GM21423 (cell line): ENCODE data around the gene KIFAP3.

ENCODE experiments used
- ATAC-seq: cut with Tn5 transposase; IDR thresholded peaks from one replicate; pipeline ENCODE4 v1.9.1; 2021; ENCODE audit warnings: mild to moderate bottlenecking, moderate library complexity; ENCODE audit not compliant: unreplicated experiment

The KIFAP3 gene

DNA sequence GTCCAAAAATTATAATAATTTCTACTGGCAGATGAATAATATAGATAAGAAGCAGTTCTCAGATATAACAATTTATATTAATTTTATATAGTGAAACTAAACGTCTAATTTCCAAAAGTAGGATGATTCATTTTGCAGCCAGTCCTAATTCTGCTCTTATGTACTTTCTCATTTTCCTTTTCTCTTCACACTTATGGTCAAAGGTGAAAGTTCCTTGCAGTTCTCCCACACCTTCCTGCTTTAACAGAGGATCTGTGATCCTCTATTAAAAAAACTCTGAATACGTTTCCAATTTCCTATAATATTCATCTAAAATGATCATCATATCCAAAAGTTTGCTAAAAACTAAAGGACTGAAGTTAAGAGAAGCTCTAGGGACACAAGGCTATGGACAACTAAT, 78.5 kb downstream of the KIFAP3 start:
- no peak for ATAC-seq

DNA sequence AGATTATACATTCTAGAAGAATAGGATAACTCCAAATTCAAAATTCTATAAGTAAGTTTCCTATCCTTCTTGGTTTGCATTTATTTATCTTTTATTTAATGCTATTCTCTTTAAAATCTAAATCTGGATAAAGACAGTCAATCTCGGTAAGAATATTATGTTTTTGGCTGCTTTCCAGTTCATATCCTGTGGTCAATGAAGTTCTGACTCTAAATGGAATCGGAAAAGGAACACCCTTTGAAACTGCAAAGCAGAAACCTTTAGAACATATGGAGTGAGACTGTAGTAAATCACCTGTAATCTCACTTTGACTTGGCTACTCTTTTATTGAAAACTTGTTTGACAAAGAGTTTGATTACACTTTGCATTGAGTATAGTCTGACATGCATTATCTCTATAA, 85.2 kb downstream of the KIFAP3 start:
- no peak for ATAC-seq

DNA sequence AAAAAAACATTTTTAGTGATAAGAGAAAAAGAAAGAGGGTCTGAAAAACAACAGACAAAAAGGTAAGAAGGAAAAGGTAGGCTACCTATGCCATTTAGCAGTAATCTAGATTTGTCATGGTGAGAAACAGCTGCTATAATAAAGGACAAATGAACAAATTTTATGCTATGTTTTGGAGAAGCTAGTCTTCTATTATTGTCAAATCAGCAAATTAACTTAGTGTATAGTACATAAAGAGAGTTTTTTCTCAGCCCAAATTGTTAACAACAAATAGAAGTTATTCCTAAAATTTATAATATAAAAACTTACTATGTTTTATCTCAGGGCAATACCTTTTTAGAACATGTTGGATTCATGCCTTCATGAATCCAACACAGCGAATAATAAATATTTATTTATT, 88.7 kb downstream of the KIFAP3 start:
- no peak for ATAC-seq

DNA sequence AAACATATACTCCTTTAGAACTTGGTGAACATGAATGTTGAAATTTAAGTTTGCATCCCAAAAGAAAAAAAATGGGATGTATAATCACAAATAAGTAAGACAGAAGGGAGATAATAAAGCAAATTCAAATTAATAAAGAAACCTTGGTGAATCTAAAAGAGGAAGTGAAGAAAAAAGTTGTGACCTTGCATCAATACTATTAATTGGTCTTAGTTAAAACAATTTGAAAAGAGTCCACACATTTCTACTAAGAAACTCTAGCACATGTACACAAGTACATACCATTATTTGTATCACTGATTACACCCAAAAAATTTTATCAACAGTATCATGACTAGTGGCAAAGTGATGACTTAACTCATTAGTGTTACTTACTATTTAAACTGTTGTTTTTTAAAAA, 100.4 kb downstream of the KIFAP3 start:
- no peak for ATAC-seq

DNA sequence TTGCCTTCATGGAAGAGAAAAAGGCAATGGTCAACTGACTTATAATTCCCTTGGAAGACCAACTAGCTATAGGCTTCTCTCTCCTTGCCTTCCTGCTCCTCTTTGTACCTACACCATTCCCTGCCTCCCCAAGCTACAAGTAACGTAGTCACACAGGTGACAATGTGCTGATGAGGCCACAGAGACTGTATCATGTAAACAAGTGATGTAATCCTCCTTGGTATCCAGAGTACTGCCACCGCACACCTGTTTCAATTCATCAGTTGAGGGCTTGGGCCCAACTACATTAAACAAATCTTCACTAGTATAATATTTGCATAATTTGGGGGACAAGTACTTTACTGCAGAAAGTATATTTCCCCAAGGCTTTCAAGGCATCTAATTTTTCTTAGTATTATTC, 104.4 kb downstream of the KIFAP3 start:
- no peak for ATAC-seq

DNA sequence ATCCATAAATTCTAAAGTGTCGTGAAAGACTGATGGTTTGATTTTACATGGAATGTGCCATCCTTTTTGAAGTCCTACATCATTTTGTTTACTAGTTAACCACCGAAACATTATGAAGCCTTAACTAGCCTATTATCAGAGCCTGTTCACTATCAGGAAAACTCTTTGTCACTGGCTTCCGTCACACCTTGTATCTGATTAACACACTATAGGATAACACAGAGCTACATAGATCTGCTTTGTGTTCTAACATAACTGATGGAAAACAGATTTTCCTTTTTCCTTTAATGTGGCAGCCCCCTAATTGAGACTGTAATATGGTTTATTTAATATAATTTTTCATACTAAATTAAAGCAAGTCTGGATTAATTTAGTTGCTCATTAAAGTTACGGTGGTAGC, 106.3 kb downstream of the KIFAP3 start:
- ATAC-seq, result no peak

DNA sequence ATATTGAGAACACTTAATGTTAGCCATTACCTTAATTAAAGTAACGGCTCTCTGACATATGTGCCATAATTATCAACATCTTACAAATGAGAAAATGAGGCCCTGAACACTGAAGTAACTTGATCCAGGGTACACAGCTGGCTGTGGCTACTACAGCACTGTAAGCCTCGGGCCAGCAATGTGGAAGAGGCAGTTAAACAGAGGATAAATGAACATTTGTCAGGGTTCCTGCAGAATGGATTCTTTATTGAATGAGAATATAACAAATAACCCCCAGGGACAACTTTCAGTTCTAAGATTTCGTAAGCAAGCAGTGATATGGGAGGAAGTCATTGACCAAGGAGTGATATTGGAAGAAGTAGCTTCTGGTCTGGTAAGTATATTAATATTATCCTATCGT, 110.3 kb downstream of the KIFAP3 start:
- ATAC-seq, result no peak

DNA sequence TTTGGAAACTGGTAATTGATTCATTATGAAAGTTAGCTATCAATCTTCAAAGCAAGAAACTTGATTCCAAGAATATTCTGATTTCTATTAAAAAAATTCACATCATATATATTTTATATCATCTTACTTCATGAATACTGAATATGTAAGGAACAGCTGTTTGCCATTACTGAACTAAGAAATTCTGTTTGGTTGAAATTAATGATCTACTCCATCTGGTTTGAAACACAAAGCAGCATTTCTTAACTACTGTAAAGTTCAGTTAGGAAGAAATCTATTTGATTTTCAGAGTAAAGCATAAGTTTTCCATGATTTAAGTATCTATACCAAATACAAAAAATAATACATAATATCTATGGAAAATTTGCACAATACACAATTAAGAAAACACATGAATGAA, 114.8 kb downstream of the KIFAP3 start:
- ATAC-seq, result no peak

DNA sequence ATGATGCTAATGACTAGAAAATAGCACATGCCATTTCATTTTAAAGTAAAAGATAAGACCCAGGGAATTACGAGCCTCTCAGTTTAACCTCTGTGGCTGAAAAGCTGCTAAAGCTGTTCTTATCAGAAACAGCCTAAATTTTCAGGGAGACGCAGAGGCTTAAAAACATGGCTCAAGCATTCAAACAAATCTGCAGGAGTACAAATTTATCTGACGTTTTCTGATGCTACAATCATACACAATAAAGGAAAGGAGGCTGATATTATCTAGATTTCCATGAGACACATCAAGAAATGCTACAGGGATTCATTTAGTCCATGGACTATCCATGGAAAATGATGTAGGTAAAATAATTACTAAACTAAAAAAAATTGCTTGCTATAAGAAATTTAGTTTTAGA, 115.5 kb downstream of the KIFAP3 start:
- ATAC-seq, result no peak

DNA sequence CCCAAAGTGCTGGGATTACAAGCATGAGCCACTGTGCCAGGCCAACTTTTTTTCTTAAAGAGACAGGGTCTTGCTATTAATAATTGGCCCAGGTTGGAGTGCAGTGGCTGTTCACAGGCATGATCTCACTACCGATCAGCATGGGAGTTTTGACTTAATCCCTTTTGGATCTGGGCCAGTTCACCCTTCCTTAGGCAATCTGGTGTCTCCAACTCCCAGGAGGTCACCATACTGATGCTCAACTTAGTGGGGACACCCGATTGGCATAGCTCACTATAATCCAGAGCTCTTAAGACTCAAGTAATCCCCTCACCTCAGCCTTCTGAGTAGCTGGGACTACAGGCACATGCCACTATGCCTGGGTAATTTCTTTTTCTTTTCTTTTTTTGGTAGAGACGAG, 116.6 kb downstream of the KIFAP3 start:
- ATAC-seq, result no peak

DNA sequence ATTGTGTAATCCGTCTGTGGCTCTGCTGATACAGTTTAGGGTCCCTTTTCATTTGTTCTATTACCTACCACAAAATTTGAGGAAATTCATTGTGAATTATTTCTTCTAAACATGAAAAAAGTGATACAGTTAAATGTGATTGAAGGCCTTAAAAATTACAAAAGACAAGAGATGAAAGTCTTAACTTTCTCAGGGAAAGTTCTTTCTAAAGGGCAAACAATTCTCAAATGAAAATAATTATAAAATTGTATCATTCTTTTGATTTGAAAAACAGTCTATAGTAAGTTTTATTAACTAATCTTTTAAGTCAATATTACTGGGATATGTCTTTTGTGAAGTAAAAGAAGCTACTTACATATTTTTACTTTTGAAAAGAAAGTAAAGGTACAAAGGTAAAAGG, 123.4 kb downstream of the KIFAP3 start:
- no peak for ATAC-seq

DNA sequence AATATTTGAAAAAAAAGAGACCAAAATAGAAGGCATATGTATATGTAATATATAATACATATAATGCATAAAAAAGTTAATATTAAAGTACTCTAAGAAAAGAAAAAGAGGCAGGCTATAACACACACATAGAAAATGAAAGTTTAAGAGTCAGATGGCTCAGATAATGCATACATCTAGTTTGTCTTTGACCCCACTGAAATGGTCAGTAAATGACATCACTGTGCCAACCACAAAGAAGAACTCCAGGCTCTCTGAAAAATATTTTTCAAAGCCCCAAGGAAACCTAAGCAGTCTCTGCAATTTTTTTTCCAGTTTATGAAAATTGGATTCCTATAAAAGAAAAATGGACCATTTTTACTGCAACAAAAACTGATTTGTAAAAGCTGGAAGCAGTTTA, 125.4 kb downstream of the KIFAP3 start:
- ATAC-seq, result no peak

DNA sequence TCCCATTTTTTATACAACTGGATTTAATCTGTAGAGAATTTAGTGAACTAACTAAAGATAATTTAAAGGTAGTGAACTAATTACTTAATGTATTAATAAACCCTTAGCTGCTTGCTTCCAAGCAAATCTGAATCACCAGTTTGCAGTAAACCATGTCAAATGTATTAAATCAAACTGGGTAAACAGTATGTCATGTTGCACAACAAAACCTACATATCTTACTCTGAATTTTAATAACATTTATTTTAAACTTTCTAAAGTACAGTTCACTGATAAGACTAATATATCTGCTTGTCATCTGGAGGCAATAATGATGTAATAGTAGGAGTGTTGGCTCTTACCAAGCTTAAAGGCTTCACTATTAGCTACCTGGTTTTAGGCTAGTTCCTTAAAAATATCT, 128.3 kb downstream of the KIFAP3 start:
- no peak for ATAC-seq

DNA sequence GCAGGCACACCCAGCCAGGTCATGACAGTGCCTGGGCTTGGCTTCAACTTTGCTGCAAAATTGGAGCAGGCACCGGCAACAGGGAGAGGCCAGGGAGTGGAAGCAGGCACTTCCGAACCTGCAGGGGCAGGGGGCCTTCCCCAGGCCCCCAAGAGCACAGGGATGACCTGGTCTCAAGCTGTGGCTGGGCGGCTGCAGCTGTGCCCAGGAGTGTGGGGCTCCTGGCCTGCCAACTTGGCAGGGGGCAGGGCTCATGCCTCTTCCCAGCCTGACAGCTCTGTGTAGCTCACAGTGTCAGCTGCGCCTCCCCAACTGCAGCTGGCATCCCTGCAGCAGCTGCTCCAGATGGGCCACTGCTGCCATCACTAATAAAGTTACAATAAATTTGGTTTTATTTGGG, 129.3 kb downstream of the KIFAP3 start:
- ATAC-seq, result no peak

DNA sequence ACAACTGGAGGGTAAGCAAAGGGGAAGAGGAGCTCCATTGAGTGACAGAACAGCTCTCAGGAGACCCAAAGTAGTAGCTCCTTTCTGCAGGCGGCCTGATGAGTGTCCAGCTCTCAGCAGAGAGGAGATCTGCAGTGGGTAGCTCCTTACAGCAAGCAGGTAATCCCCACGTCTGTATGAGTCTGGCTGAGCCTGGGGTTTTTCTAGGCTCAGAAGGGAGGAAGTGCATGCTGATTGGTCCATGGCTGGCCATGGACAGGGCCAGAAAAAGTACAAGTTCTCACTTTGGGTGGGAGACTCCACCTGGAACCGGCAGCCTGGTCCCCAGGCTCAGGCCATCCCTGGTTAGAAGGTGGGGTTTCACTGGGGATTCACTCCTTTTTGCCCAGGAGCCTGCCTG, 129.9 kb downstream of the KIFAP3 start:
- ATAC-seq, result no peak

DNA sequence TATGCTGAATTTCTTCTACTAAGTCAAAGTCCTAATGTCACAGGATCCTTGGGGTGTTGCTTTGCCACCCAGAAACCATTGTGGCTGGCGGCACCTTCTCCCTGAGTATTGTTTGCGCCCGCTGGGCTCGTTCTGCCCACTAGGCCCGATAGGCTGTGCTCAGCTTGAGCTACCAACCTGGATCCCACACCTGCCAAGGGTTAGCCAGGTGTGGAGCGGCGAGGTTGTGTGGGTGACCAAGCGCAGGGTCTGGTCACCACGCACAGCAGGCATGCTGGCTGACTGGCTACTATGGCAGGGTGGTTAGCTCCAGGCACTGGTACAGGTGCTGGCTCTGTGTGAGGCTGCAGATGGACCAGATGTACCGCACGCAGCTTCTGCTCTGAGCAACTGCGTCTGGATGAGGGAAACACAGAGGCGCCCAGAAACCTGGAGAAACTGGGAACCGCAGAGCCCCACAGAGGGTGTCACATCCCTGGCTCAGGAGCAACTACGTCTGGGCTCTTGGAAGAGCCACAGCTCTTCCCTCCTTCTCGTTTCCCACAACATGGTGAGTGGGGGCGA, 130.4 kb downstream of the KIFAP3 start:
- ATAC-seq, result no peak

DNA sequence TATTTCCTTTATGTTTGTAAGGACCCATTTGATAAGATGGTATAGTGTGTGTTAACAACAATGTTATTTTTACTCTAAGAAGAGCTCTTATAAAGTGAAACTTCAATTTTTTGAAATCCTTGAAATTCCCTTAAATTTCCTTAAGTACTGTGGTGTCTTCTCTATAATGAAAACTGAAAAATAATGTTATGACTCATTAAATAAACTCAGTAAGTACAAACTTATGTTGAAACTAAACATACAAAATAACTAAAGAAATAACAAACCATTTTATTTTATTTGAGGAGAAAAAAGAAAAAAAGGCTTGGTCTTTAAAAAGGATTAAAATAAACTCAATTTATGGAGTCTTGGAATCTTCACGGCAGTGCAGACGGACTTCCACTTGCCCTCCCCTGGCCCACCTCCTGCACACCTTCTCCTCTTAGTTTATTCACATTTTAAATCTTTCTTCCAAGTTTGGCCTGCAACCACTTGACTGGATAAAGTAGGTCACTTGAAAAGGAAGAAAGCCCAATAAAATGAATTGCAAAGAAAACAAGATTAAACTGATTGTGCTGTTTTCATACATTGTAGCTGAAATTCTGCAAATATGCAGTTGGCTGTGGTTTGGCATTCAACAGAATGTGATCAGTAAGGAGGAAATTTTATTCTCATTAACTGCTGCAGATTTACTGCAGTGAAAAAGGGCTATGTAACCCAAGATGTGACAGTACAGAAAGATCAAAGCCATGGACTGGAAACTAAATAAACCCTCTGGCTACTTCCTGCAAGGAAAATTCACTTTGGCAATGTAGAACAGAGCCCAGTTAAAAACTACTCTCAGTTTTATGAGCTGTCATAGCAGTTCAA, 132.3 kb downstream of the KIFAP3 start:
- no peak for ATAC-seq

DNA sequence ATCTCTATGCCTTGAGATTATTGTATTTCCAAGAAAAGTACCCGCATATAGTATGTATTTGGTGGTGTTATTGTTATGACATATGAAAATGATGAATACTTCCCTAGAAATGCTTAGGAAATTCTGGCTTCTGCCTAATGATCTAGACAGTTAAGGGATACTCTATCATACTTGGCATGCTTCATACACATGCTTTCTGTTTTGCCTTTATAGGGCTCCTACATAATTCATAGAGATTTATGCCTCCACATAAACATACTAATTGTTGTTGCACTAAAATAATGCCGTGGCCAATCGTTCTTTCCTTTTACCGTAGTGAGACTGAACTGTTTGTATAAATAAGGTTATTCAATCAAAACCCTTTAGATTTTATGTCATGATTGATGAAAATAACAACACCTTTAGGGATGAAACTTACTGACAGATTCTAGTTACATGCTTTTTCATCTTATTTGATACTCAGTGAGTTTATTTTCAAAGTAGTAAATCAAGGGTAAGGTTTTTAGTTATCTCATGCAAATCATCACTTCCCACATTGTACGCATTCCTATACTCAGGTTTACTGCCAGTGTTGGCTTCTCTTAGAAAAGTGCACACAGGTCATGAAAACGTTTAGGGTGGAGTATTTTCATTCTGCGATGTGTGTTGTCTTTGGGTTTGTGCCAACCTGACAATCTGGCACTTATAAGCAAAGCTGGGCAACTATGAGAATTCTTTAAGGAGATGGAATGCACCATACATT, 140.3 kb downstream of the KIFAP3 start:
- ATAC-seq, result no peak

DNA sequence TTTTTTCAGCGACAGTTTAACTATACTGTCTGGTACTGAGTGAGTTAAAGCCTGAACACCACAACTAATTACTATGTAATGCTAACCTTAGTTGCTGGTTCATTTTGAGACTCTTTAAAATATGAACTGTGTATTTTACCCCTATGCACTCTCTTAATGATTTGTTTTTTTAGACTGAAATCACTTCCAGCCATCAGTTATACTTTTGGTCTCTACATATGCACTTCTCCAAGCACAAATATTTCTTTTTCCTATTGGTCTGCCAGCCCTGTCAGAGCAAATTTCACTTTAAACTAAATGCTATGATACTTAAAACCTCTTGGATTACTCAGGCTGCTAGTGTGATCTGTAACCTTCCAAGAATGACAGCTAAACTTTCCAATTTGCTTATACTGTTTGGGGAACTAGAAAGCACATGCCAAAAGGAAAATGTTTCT, 142.7 kb downstream of the KIFAP3 start:
- ATAC-seq, result no peak

DNA sequence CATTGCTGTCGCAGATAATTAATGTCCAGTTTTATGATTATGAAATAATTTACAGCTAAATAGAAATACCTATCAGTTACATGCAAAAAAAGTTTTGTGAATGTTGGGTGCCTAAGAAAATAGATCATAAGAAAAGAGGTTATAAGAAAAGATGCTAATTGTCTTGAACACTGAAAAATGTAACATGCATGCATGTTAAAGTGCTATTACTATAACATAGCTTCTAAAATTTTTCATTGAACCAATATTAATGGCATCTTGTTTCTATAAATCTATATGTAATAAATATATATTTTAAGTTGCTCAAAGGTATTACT, 145.3 kb downstream of the KIFAP3 start:
- no peak for ATAC-seq

DNA sequence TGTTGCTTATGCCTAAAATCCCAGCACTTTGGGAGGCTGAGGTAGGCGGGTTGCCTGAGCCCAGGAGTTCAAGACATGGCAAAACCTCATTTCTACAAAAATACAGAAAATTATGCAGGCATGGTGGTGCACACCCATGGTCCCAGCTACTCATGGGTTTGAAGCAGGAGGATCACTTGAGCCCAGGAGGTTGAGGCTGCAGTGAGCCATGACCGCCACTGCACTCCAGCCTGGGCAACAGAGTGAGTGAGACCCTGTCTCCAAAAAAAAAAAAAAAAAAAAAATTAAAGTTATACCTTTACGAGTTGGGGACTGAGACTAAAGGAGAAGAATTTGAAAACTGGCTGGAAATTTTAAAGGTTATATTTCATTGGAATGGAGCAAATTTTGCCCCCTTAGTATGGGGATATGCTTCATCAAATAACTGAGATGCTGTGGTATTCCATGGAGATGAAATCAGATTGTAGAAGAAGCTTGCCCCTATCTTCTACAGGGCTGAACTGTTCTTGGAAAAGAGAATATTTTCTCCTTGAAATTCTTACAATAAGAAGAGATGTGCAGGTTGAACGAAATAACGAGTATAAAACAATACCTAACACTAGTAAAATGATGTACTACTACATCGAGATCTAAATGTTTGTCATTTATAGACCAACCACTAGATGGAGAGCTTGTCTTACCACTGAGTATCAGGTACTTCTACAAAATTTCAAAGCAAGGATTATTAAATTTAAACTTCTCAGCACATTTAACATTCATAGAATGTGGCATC, 145.9 kb downstream of the KIFAP3 start:
- peak; percentile 67 for ATAC-seq
